ENCODE results near the gene SLC22A3. TPM values are rescaled to one million over a fixed set of nuclear protein-coding genes. Genes with fewer than 3 reads are reported as not detected.
"Not testable (repeated sequence)": the region's sequence is repeated elsewhere in the genome, so short reads cannot be mapped to it uniquely, and the experiment has no call there.

Gene SLC22A3
- total RNA-seq, 1 donor from 2014 or later, result not detected

GRCh38 chr6:160388922-160389321 lies 40.7 kb downstream of the SLC22A3 start:
- no peak for DNase-seq (ENCODE audit: low spot score)
- Mint-ChIP-seq H3K4me3 (no peak overlapping the region), H3K9me3 (no peaks in the 10 kb centered on the region), H3K27me3 (ENCODE audit: insufficient read depth) (peaks cover 20% of the 10 kb centered on the region), H3K4me1 (ENCODE audit: low read depth) (no peaks in the 10 kb centered on the region), H3K27ac (no peak overlapping the region), H3K36me3 (ENCODE audit: low read depth) (no peaks in the 10 kb centered on the region)
- intact Hi-C loops (cut with micrococcal nuclease), result no loop called here

- Mint-ChIP-seq H3K27ac (no peak overlapping the region), H3K9me3 (no peaks in the 10 kb centered on the region), H3K27me3 (ENCODE audit: insufficient read depth) (peaks cover 13% of the 10 kb centered on the region), H3K4me3 (no peak overlapping the region), H3K4me1 (ENCODE audit: low read depth) (no peaks in the 10 kb centered on the region), H3K36me3 (ENCODE audit: low read depth) (no peaks in the 10 kb centered on the region)
- intact Hi-C loops (cut with micrococcal nuclease), result no loop called here
- no peak for DNase-seq (ENCODE audit: low spot score)
Measured at GRCh38 chr6:160391419-160392116, 43.4 kb downstream of the SLC22A3 start.

GRCh38 chr6:160393442-160393841 lies 45.3 kb downstream of the SLC22A3 start:
- H3K36me3 Mint-ChIP-seq (ENCODE audit: low read depth); H3K4me1 Mint-ChIP-seq (ENCODE audit: low read depth); intact Hi-C loops (cut with micrococcal nuclease); H3K27ac Mint-ChIP-seq; H3K4me3 Mint-ChIP-seq; H3K9me3 Mint-ChIP-seq; DNase-seq (ENCODE audit: low spot score): not testable (repeated sequence)
- H3K27me3 Mint-ChIP-seq (ENCODE audit: insufficient read depth), result peaks cover 13% of the 10 kb centered on the region

GRCh38 chr6:160393891-160394653 lies 45.9 kb downstream of the SLC22A3 start:
- DNase-seq (ENCODE audit: low spot score), result no peak
- intact Hi-C loops (cut with micrococcal nuclease), result no loop called here
- Mint-ChIP-seq H3K9me3 (no peaks in the 10 kb centered on the region), H3K27me3 (ENCODE audit: insufficient read depth) (peaks cover 14% of the 10 kb centered on the region), H3K27ac (no peak overlapping the region), H3K36me3 (ENCODE audit: low read depth) (no peaks in the 10 kb centered on the region), H3K4me1 (ENCODE audit: low read depth) (peaks cover 9% of the 10 kb centered on the region), H3K4me3 (no peak overlapping the region)

- DNase-seq (ENCODE audit: low spot score), result no peak
- H3K27me3 Mint-ChIP-seq (ENCODE audit: insufficient read depth), result peaks cover 14% of the 10 kb centered on the region
- peaks cover 15% of the 10 kb centered on the region for H3K4me1 Mint-ChIP-seq (ENCODE audit: low read depth)
- H3K36me3 Mint-ChIP-seq (ENCODE audit: low read depth), result no peaks in the 10 kb centered on the region
- H3K9me3 Mint-ChIP-seq, result no peaks in the 10 kb centered on the region
- no peak overlapping the region for H3K4me3 Mint-ChIP-seq
- intact Hi-C loops (cut with micrococcal nuclease), result no loop called here
- H3K27ac Mint-ChIP-seq, result no peak overlapping the region
Measured at GRCh38 chr6:160394654-160395035, 46.5 kb downstream of the SLC22A3 start.

- Mint-ChIP-seq H3K9me3 (no peaks in the 10 kb centered on the region), H3K27ac (no peak overlapping the region), H3K4me3 (no peak overlapping the region), H3K4me1 (ENCODE audit: low read depth) (peaks cover 15% of the 10 kb centered on the region), H3K27me3 (ENCODE audit: insufficient read depth) (peaks cover 12% of the 10 kb centered on the region), H3K36me3 (ENCODE audit: low read depth) (no peaks in the 10 kb centered on the region)
- intact Hi-C loops (cut with micrococcal nuclease), result no loop called here
- DNase-seq (ENCODE audit: low spot score), result no peak
Measured at GRCh38 chr6:160395187-160395586, 47.0 kb downstream of the SLC22A3 start.

- Mint-ChIP-seq H3K36me3 (ENCODE audit: low read depth) (no peaks in the 10 kb centered on the region), H3K27ac (no peak overlapping the region), H3K4me1 (ENCODE audit: low read depth) (peaks cover 20% of the 10 kb centered on the region)
Measured at GRCh38 chr6:160396292-160396691, 48.1 kb downstream of the SLC22A3 start.

GRCh38 chr6:160398674-160399271 lies 50.6 kb downstream of the SLC22A3 start:
- H3K27ac Mint-ChIP-seq, result no peak overlapping the region
- intact Hi-C loops (cut with micrococcal nuclease), result no loop called here
- no peak for DNase-seq (ENCODE audit: low spot score)

More at GRCh38 chr6:160396292-160396691, 48.1 kb downstream of the SLC22A3 start:
- Mint-ChIP-seq H3K9me3 (no peaks in the 10 kb centered on the region), H3K4me3 (no peak overlapping the region), H3K27me3 (ENCODE audit: insufficient read depth) (peaks cover 13% of the 10 kb centered on the region)
- no peak for DNase-seq (ENCODE audit: low spot score)
- intact Hi-C loops (cut with micrococcal nuclease), result no loop called here

GRCh38 chr6:160400446-160400845 lies 52.3 kb downstream of the SLC22A3 start:
- intact Hi-C loops (cut with micrococcal nuclease), result no loop called here
- no peak overlapping the region for H3K4me3 Mint-ChIP-seq
- no peaks in the 10 kb centered on the region for H3K9me3 Mint-ChIP-seq
- H3K4me1 Mint-ChIP-seq (ENCODE audit: low read depth), result peaks cover 20% of the 10 kb centered on the region
- no peaks in the 10 kb centered on the region for H3K36me3 Mint-ChIP-seq (ENCODE audit: low read depth)
- H3K27ac Mint-ChIP-seq, result no peak overlapping the region
- peaks cover 20% of the 10 kb centered on the region for H3K27me3 Mint-ChIP-seq (ENCODE audit: insufficient read depth)
- no peak for DNase-seq (ENCODE audit: low spot score)

More at GRCh38 chr6:160398674-160399271, 50.6 kb downstream of the SLC22A3 start:
- H3K27me3 Mint-ChIP-seq (ENCODE audit: insufficient read depth), result peaks cover 19% of the 10 kb centered on the region
- H3K4me3 Mint-ChIP-seq, result no peak overlapping the region
- H3K9me3 Mint-ChIP-seq, result no peaks in the 10 kb centered on the region
- peaks cover 20% of the 10 kb centered on the region for H3K4me1 Mint-ChIP-seq (ENCODE audit: low read depth)
- H3K36me3 Mint-ChIP-seq (ENCODE audit: low read depth), result no peaks in the 10 kb centered on the region

- H3K27ac Mint-ChIP-seq, result no peak overlapping the region
- H3K4me3 Mint-ChIP-seq, result no peak overlapping the region
- H3K4me1 Mint-ChIP-seq (ENCODE audit: low read depth), result no peaks in the 10 kb centered on the region
- no peak for DNase-seq (ENCODE audit: low spot score)
- H3K36me3 Mint-ChIP-seq (ENCODE audit: low read depth), result no peaks in the 10 kb centered on the region
- intact Hi-C loops (cut with micrococcal nuclease), result no loop called here
- H3K9me3 Mint-ChIP-seq, result no peaks in the 10 kb centered on the region
- peaks cover 14% of the 10 kb centered on the region for H3K27me3 Mint-ChIP-seq (ENCODE audit: insufficient read depth)
Measured at GRCh38 chr6:160408528-160408927, 60.4 kb downstream of the SLC22A3 start.

- intact Hi-C loops (cut with micrococcal nuclease), result no loop called here
- H3K4me3 Mint-ChIP-seq, result no peak overlapping the region
- no peaks in the 10 kb centered on the region for H3K9me3 Mint-ChIP-seq
- H3K27ac Mint-ChIP-seq, result no peak overlapping the region
- no peaks in the 10 kb centered on the region for H3K4me1 Mint-ChIP-seq (ENCODE audit: low read depth)
- peaks cover 8% of the 10 kb centered on the region for H3K27me3 Mint-ChIP-seq (ENCODE audit: insufficient read depth)
- no peaks in the 10 kb centered on the region for H3K36me3 Mint-ChIP-seq (ENCODE audit: low read depth)
- no peak for DNase-seq (ENCODE audit: low spot score)
Measured at GRCh38 chr6:160412993-160413392, 64.8 kb downstream of the SLC22A3 start.

- intact Hi-C loops (cut with micrococcal nuclease), result no loop called here
- no peak overlapping the region for H3K4me3 Mint-ChIP-seq
- no peak overlapping the region for H3K27ac Mint-ChIP-seq
- peaks cover 8% of the 10 kb centered on the region for H3K27me3 Mint-ChIP-seq (ENCODE audit: insufficient read depth)
- no peaks in the 10 kb centered on the region for H3K4me1 Mint-ChIP-seq (ENCODE audit: low read depth)
- H3K9me3 Mint-ChIP-seq, result no peaks in the 10 kb centered on the region
- DNase-seq (ENCODE audit: low spot score), result no peak
- no peaks in the 10 kb centered on the region for H3K36me3 Mint-ChIP-seq (ENCODE audit: low read depth)
Measured at GRCh38 chr6:160417146-160417545, 69.0 kb downstream of the SLC22A3 start.

GRCh38 chr6:160417550-160417949 lies 69.4 kb downstream of the SLC22A3 start:
- no peaks in the 10 kb centered on the region for H3K4me1 Mint-ChIP-seq (ENCODE audit: low read depth)
- H3K36me3 Mint-ChIP-seq (ENCODE audit: low read depth), result no peaks in the 10 kb centered on the region
- no peak overlapping the region for H3K4me3 Mint-ChIP-seq
- H3K27ac Mint-ChIP-seq, result no peak overlapping the region
- DNase-seq (ENCODE audit: low spot score), result no peak
- H3K27me3 Mint-ChIP-seq (ENCODE audit: insufficient read depth), result peaks cover 8% of the 10 kb centered on the region
- no peaks in the 10 kb centered on the region for H3K9me3 Mint-ChIP-seq
- intact Hi-C loops (cut with micrococcal nuclease), result no loop called here
